IMR-90 (cell line): ENCODE results near the gene MAP4. TPM values are rescaled to one million over a fixed set of nuclear protein-coding genes. Genes with fewer than 3 reads are reported as not detected.

Experiments used
- ATAC-seq: fragments of 200-7000 bp; cut with Tn5 transposase; 2 replicates; pipeline ENCODE4 v1.9.1; 2020; ENCODE audit warnings: low read depth, mild to moderate bottlenecking, moderate library complexity
- BruUV-seq: library from RNA; stranded (reverse); fragments of 400-500 nt; replicated peaks from 2 replicates; lab custom pipeline; 2021; lab: Mats Ljungman, UMichigan
- CTCF ChIA-PET: fragments of 300-600 bp; formaldehyde crosslinking; extraction: SDS; loops from one replicate; lab custom pipeline; 2021; ENCODE audit warnings: antibody characterized with exemption; lab: Yijun Ruan, JAX
- POLR2A ChIA-PET: fragments of 300-600 bp; sonication (Branson Sonifier 250); formaldehyde crosslinking; loops from one replicate; lab custom pipeline; 2022; ENCODE audit warnings: antibody characterized with exemption; ENCODE audit not compliant: unreplicated experiment; lab: Charles Lee
- DNase-seq: peaks from one replicate; pipeline ENCODE4 v3.0.0; 2013
- H2AFZ ChIP-seq: replicated peaks from 2 replicates; pipeline ENCODE3; 2013; ENCODE audit warnings: low read length, mild to moderate bottlenecking; ENCODE audit not compliant: poor library complexity
- H2AK5ac ChIP-seq: 2 replicates; pipeline ENCODE4 v1.6.1; 2013; ENCODE audit warnings: low read depth, low read length, inconsistent platforms
- H2AK9ac ChIP-seq: replicated peaks from 2 replicates; pipeline ENCODE3; 2013; ENCODE audit warnings: mild to moderate bottlenecking, low read depth, low read length, moderate library complexity; ENCODE audit not compliant: poor library complexity
- H2BK120ac ChIP-seq: 2 replicates; pipeline ENCODE4 v1.6.1; 2013; ENCODE audit warnings: low read depth, low read length, inconsistent platforms
- H2BK15ac ChIP-seq: 3 replicates; pipeline ENCODE4 v1.6.1; 2013; ENCODE audit warnings: low read depth, low read length, inconsistent platforms
- H2BK20ac ChIP-seq: 2 replicates; pipeline ENCODE4 v1.6.1; 2013; ENCODE audit warnings: low read depth, mild to moderate bottlenecking, inconsistent platforms, low read length, moderate library complexity
- H2BK5ac ChIP-seq: 2 replicates; pipeline ENCODE4 v1.6.1; 2013; ENCODE audit warnings: mild to moderate bottlenecking, low read depth, low read length, inconsistent platforms; ENCODE audit not compliant: poor library complexity, severe bottlenecking
- H3K14ac ChIP-seq: replicated peaks from 2 replicates; pipeline ENCODE4 v1.6.1; 2013; ENCODE audit warnings: low read depth, low read length, inconsistent platforms
- H3K18ac ChIP-seq: 2 replicates; pipeline ENCODE4 v1.6.1; 2013; ENCODE audit warnings: low read depth, low read length, control low read depth
- H3K23ac ChIP-seq: 2 replicates; pipeline ENCODE4 v1.6.1; 2013; ENCODE audit warnings: low read depth, low read length, inconsistent platforms
- H3K27ac ChIP-seq: 2 replicates; pipeline ENCODE4 v1.5.1; 2013; ENCODE audit warnings: mild to moderate bottlenecking, control low read depth, low read length; ENCODE audit not compliant: insufficient read depth
- H3K27me3 ChIP-seq: 2 replicates; pipeline ENCODE4 v1.6.1; 2013; ENCODE audit warnings: low read length; ENCODE audit not compliant: control insufficient read depth, insufficient read depth
- H3K36me3 ChIP-seq: 2 replicates; pipeline ENCODE4 v1.6.1; 2013; ENCODE audit warnings: low read length, mixed read lengths; ENCODE audit not compliant: control insufficient read depth, insufficient read depth
- H3K4ac ChIP-seq: 2 replicates; pipeline ENCODE4 v1.6.1; 2013; ENCODE audit warnings: low read depth, low read length, inconsistent platforms
- H3K4me1 ChIP-seq: 2 replicates; pipeline ENCODE4 v1.6.1; 2013; ENCODE audit warnings: low read length, mixed read lengths; ENCODE audit not compliant: control insufficient read depth, insufficient read depth
- H3K4me2 ChIP-seq: 2 replicates; pipeline ENCODE4 v1.6.1; 2013; ENCODE audit warnings: low read depth, mild to moderate bottlenecking, control low read depth, low read length, moderate library complexity
- H3K4me3 ChIP-seq: 2 replicates; pipeline ENCODE4 v1.5.1; 2013; ENCODE audit warnings: low read depth, mild to moderate bottlenecking, control low read depth, low read length, moderate library complexity; ENCODE audit not compliant: insufficient read depth
- H3K56ac ChIP-seq: 2 replicates; pipeline ENCODE4 v1.6.1; 2013; ENCODE audit warnings: low read length, inconsistent platforms; ENCODE audit not compliant: insufficient read depth; ENCODE audit errors: extremely low read depth
- H3K79me1 ChIP-seq, 2 experiments: 2 replicates each; pipeline ENCODE4 v1.6.1; 2013; ENCODE audit warnings: low read length in 2 of 2, inconsistent platforms in 1 of 2, low read depth in 1 of 2
- H3K9ac ChIP-seq: 2 replicates; pipeline ENCODE4 v1.6.1; 2013; ENCODE audit warnings: low read depth, low read length, control low read depth
- H3K9me1 ChIP-seq: 2 replicates; pipeline ENCODE4 v1.6.1; 2013; ENCODE audit warnings: low read length, inconsistent platforms; ENCODE audit not compliant: insufficient read depth
- H3K9me3 ChIP-seq: 2 replicates; pipeline ENCODE4 v1.6.1; 2013; ENCODE audit warnings: low read length; ENCODE audit not compliant: control insufficient read depth, insufficient read depth
- H4K20me1 ChIP-seq: 2 replicates; pipeline ENCODE4 v1.6.1; 2013; ENCODE audit warnings: low read length, inconsistent platforms; ENCODE audit not compliant: insufficient read depth
- H4K5ac ChIP-seq: 2 replicates; pipeline ENCODE4 v1.6.1; 2013; ENCODE audit warnings: mild to moderate bottlenecking, low read depth, low read length, control low read depth
- H4K8ac ChIP-seq, 2 experiments: 2 replicates each; pipeline ENCODE4 v1.6.1; 2013; ENCODE audit warnings: low read depth in 2 of 2, low read length in 2 of 2, control low read depth in 1 of 2, inconsistent platforms in 1 of 2
- H4K91ac ChIP-seq: 2 replicates; pipeline ENCODE4 v1.6.1; 2013; ENCODE audit warnings: low read depth, low read length, inconsistent platforms; ENCODE audit not compliant: insufficient read depth
- BHLHE40 ChIP-seq: fragments of 150-350 bp; IDR thresholded peaks from 2 replicates; pipeline ENCODE4 v1.6.1; 2016; ENCODE audit warnings: mild to moderate bottlenecking, low read depth, low read length
- CHD1 ChIP-seq: IDR thresholded peaks from 2 replicates; pipeline ENCODE4 v1.6.1; 2012; ENCODE audit warnings: low read depth, low read length, improper control_type of control experiment
- FOS ChIP-seq: fragments of 150-350 bp; IDR thresholded peaks from 2 replicates; pipeline ENCODE4 v1.6.1; 2016; ENCODE audit warnings: low read depth, low read length
- MAFK ChIP-seq: IDR thresholded peaks from 2 replicates; pipeline ENCODE4 v1.6.1; 2012; ENCODE audit warnings: low read depth, low read length, improper control_type of control experiment
- MXI1 ChIP-seq: IDR thresholded peaks from 2 replicates; pipeline ENCODE4 v1.6.1; 2012; ENCODE audit warnings: low read depth, mild to moderate bottlenecking, low read length, moderate library complexity, borderline replicate concordance
- NFE2L2 ChIP-seq: fragments of 150-350 bp; IDR thresholded peaks from 2 replicates; pipeline ENCODE4 v1.6.1; 2016; ENCODE audit warnings: low read depth, mild to moderate bottlenecking, low read length
- RAD21 ChIP-seq: IDR thresholded peaks from 2 replicates; pipeline ENCODE4 v1.6.1; 2012; ENCODE audit warnings: low read length, improper control_type of control experiment
- RCOR1 ChIP-seq: IDR thresholded peaks from 2 replicates; pipeline ENCODE4 v1.6.1; 2012; ENCODE audit warnings: mild to moderate bottlenecking, low read length, improper control_type of control experiment; ENCODE audit not compliant: insufficient replicate concordance
- SMC3 ChIP-seq: fragments of 150-350 bp; IDR thresholded peaks from 2 replicates; pipeline ENCODE4 v1.6.1; 2016; ENCODE audit warnings: low read depth, mild to moderate bottlenecking, antibody characterized with exemption, low read length, moderate library complexity
- WGBS, 2 experiments: methylation state at CpG; one replicate each; pipeline versions ENCODE4 v1.1.5 to v1.1.7; 2013; ENCODE audit warnings: missing lambda C conversion rate in 2 of 2; ENCODE audit not compliant: insufficient read length in 1 of 2; ENCODE audit errors: extremely low coverage in 2 of 2; 5-methylcytosine and 5-hydroxymethylcytosine counted together
- dilution Hi-C: fragments of 300-500 bp; cut with HindIII; formaldehyde crosslinking; loops from one replicate; pipeline ENCODE4 v1.14.3; 2018; ENCODE audit warnings: low sequenced_read_pairs; ENCODE audit not compliant: unreplicated experiment
- in situ Hi-C: fragments of 300-500 bp; cut with MboI; formaldehyde crosslinking; loops from 3 replicates; pipeline ENCODE4 v1.14.3; 2019; ENCODE audit warnings: low sequenced_read_pairs, inconsistent platforms, mixed read lengths
- intact Hi-C: fragments of 100-400 bp; cut with micrococcal nuclease; formaldehyde crosslinking; loops from 2 replicates; pipeline ENCODE4 v1.10.0; 2022
- polyA plus RNA-seq, 3 experiments: library from polyadenylated mRNA; depleted of rRNA; stranded (reverse); fragments of >200 nt; gene quantifications; 2 replicates each; pipeline ENCODE4 v1.2.3, GENCODE V29; 2012; ENCODE audit warnings: low replicate concordance in 1 of 3
- total RNA-seq: library from RNA; depleted of rRNA; stranded (reverse); fragments of >200 nt; gene quantifications from 2 replicates; pipeline ENCODE4 v1.2.3, GENCODE V29; 2012
- TF ChIP-seq, protein P1 (sequence below): fragments of 150-350 bp; IDR thresholded peaks from 2 replicates; pipeline ENCODE4 v1.6.1; 2016; ENCODE audit warnings: low read depth, mild to moderate bottlenecking, low read length, moderate library complexity, borderline replicate concordance

MAP4 gene
- total and polyA plus RNA-seq, 2 of the 4 experiments (the other 2 are of a cell fraction), result 87.8 to 216 TPM

DNA sequence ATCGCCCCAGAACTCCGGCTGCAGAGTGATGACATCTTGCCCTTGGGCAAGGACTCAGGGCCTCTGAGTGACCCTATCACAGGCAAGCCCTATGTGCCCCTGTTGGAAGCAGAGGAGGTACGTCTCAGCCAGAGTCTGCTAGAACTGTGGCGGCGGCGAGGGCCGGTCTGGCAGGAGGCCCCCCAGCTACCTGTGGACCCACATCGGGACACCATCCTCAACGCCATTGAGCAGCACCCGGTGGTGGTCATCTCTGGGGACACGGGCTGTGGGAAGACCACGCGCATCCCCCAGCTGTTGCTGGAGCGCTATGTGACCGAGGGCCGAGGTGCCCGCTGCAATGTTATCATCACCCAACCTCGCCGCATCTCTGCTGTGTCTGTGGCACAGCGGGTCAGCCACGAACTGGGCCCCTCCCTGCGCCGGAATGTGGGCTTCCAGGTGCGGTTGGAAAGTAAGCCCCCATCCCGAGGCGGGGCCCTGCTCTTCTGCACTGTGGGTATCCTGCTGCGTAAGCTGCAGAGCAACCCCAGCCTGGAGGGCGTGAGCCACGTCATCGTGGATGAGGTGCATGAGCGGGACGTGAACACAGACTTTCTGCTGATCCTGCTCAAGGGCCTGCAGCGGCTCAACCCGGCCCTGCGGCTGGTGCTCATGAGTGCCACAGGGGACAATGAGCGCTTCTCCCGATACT, 169.9 kb downstream of the MAP4 start:
- H2BK120ac ChIP-seq, result no peak overlapping the region
- H3K4me2 ChIP-seq, result no peak overlapping the region
- BruUV-seq, result no TSS peak
- H3K9ac ChIP-seq, result no peak overlapping the region
- no peak overlapping the region for H2AK9ac ChIP-seq
- no peak overlapping the region for H3K4me3 ChIP-seq
- CTCF ChIA-PET, result no interaction called here
- H2BK20ac ChIP-seq, result no peak overlapping the region
- H3K9me3 ChIP-seq, result no peaks in the 10 kb centered on the region
- peaks cover 89% of the 10 kb centered on the region for H3K36me3 ChIP-seq
- no peak overlapping the region for H2AFZ ChIP-seq
- no peak overlapping the region for H2AK5ac ChIP-seq
- no peak for DNase-seq
- no peak for ATAC-seq
- no peak overlapping the region for H2BK5ac ChIP-seq
- H4K20me1 ChIP-seq, result peaks cover 68% of the 10 kb centered on the region
- no peak overlapping the region for H3K23ac ChIP-seq
- no peak overlapping the region for H3K18ac ChIP-seq
- no peak overlapping the region for H3K56ac ChIP-seq
- no peak overlapping the region for H4K5ac ChIP-seq
- TF ChIP-seq RCOR1, result no peak
- TF ChIP-seq SMC3, result no peak
- TF ChIP-seq MXI1, result no peak
- TF ChIP-seq RAD21, result no peak
- TF ChIP-seq, protein P1, sequence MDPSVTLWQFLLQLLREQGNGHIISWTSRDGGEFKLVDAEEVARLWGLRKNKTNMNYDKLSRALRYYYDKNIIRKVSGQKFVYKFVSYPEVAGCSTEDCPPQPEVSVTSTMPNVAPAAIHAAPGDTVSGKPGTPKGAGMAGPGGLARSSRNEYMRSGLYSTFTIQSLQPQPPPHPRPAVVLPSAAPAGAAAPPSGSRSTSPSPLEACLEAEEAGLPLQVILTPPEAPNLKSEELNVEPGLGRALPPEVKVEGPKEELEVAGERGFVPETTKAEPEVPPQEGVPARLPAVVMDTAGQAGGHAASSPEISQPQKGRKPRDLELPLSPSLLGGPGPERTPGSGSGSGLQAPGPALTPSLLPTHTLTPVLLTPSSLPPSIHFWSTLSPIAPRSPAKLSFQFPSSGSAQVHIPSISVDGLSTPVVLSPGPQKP, result no peak
- TF ChIP-seq NFE2L2, result no peak
- TF ChIP-seq MAFK, result no peak
- TF ChIP-seq FOS, result no peak
- TF ChIP-seq BHLHE40, result no peak
- no peak for TF ChIP-seq CHD1
- dilution Hi-C loops, result no loop called here
- H3K14ac ChIP-seq, result no peak overlapping the region
- intact Hi-C loops, result no loop called here
- no peak overlapping the region for H3K27ac ChIP-seq
- H3K9me1 ChIP-seq, result peaks cover 4% of the 10 kb centered on the region; the same call in 1 of the 2 replicates
- POLR2A ChIA-PET, result no interaction called here
- H2BK15ac ChIP-seq, result no peak overlapping the region
- WGBS, 2 experiments, result 95% methylated on average over 37 of the region's 37 CpGs; no CpG with 5 or more reads in 1 of the 2 experiments
- in situ Hi-C loops, result no loop called here
- no peaks in the 10 kb centered on the region for H3K27me3 ChIP-seq
- H4K91ac ChIP-seq, result no peak overlapping the region
- peaks cover 3 to 18% of the 10 kb centered on the region in 2 experiments; a peak in 3 of 4 replicates for H3K79me1 ChIP-seq
- no peak overlapping the region for H3K4ac ChIP-seq
- H4K8ac ChIP-seq, result no peak overlapping the region
- H3K4me1 ChIP-seq, result peaks cover 2% of the 10 kb centered on the region; the same call in 1 of the 2 replicates
